Measurements from ENCODE around the gene SSC5D. TPM values are rescaled to one million over a fixed set of nuclear protein-coding genes. Genes with fewer than 3 reads are reported as not detected.

SSC5D gene
- total RNA-seq, 1 donor from 2014 or later: under 0.01 TPM

GRCh38 chr19:55554741-55555152, 66.5 kb downstream of the SSC5D start:
- no peak for DNase-seq (ENCODE audit: low read depth in 2 of 2)

DNA sequence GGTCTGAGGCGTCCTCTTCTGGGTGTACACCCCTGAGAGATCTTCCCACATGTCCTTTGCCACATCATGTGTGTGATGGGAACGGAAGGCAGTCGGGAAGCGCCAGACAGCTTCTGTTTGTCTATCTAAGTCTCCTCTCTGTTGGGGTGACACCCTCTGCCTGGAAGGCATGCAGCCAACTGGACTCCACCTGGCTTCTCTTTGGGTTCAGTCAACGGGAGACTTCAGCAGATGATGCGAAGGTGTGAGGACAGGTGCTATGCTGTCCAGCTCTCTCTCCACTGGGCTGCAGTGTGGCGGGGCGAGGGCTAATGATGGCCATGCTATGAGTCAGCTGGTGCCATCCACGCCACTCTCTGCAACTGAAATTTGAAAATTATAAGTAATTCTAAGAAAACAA, 71.4 kb downstream of the SSC5D start:
- DNase-seq (ENCODE audit: low read depth in 2 of 2): no peak

- DNase-seq (ENCODE audit: low read depth in 2 of 2): no peak
Observed at GRCh38 chr19:55563261-55563690, 75.0 kb downstream of the SSC5D start.

DNA sequence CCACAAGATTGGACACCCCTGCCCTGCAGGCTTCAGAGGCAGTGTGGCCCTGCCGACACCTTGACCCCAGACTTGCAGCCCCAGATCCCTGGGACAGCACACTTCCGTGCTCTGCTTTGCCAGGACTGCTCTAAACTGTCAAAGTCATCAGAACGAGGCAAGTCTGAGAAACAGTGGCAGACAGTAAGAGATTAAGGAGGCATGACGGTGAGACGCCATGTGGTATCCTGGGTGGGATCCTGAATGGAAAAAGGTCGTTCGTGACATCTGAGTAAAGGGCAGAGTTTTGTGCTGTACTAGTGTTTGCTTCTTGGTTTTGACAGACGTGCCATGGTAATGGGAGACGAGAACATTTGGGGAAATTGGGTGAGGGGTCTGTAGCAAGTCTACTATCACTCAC, 78.6 kb downstream of the SSC5D start:
- DNase-seq (ENCODE audit: low read depth in 2 of 2): no peak

- DNase-seq (ENCODE audit: low read depth in 2 of 2): no peak
Observed at GRCh38 chr19:55567708-55568328, 79.6 kb downstream of the SSC5D start.

Other genes with a start within 250 kb of the SSC5D start
- 19.9 and 34.9 TPM in 2 replicates for gene PPP6R1, start 229.4 kb upstream of the SSC5D start, total RNA-seq
- gene HSPBP1, start 208.3 kb upstream of the SSC5D start, total RNA-seq: 19.9 and 26.8 TPM in 2 replicates
- gene BRSK1, start 204.4 kb upstream of the SSC5D start, total RNA-seq: 0.39 and 1.3 TPM in 2 replicates
- gene TMEM150B, start 163.1 kb upstream of the SSC5D start, total RNA-seq: not detected in 2 replicates
- gene KMT5C, start 148.6 kb upstream of the SSC5D start, total RNA-seq: 3.2 and 4.6 TPM in 2 replicates
- gene COX6B2, start 133.7 kb upstream of the SSC5D start, total RNA-seq: not detected in 2 replicates
- not detected in 2 replicates for gene GARIN5B, start 125.2 kb upstream of the SSC5D start, total RNA-seq
- under 0.01 and 0.13 TPM in 2 replicates for gene IL11, start 118.0 kb upstream of the SSC5D start, total RNA-seq
- not detected in 2 replicates for gene TMEM190, start 111.6 kb upstream of the SSC5D start, total RNA-seq
- gene TMEM238, start 104.1 kb upstream of the SSC5D start, total RNA-seq: 0.26 and 0.63 TPM in 2 replicates
- 126 and 262 TPM in 2 replicates for gene RPL28, start 102.5 kb upstream of the SSC5D start, total RNA-seq
- 40.6 and 54.6 TPM in 2 replicates for gene UBE2S, start 80.6 kb upstream of the SSC5D start, total RNA-seq
- not detected in 2 replicates for gene SHISA7, start 45.1 kb upstream of the SSC5D start, total RNA-seq
- gene ISOC2, start 26.8 kb upstream of the SSC5D start, total RNA-seq: 61.0 and 75.9 TPM in 2 replicates
- gene C19orf85, start 23.7 kb upstream of the SSC5D start, total RNA-seq: not detected in 2 replicates
- gene ZNF628, start 11.8 kb upstream of the SSC5D start, total RNA-seq: 0.77 and 2.1 TPM in 2 replicates
- gene NAT14, start 3.2 kb upstream of the SSC5D start, total RNA-seq: 8.9 and 9.1 TPM in 2 replicates
- not detected in 2 replicates for gene SBK2, start 48.7 kb downstream of the SSC5D start, total RNA-seq
- gene SBK3, start 57.1 kb downstream of the SSC5D start, total RNA-seq: 0.13 and 0.26 TPM in 2 replicates
- 1.9 and 3.5 TPM in 2 replicates for gene ZNF579, start 92.4 kb downstream of the SSC5D start, total RNA-seq
- gene FIZ1, start 111.1 kb downstream of the SSC5D start, total RNA-seq: 2.6 and 3.3 TPM in 2 replicates
- gene ZNF524, start 111.9 kb downstream of the SSC5D start, total RNA-seq: 6.9 and 11.9 TPM in 2 replicates
- gene ZNF865, start 117.2 kb downstream of the SSC5D start, total RNA-seq: 0.39 and 1.5 TPM in 2 replicates
- 3.3 and 4.9 TPM in 2 replicates for gene ZNF784, start 136.1 kb downstream of the SSC5D start, total RNA-seq
- 1.0 and 3.0 TPM in 2 replicates for gene ZNF580, start 152.6 kb downstream of the SSC5D start, total RNA-seq
- 20.0 and 25.8 TPM in 2 replicates for gene ZNF581, start 155.2 kb downstream of the SSC5D start, total RNA-seq
- 4.6 and 9.5 TPM in 2 replicates for gene CCDC106, start 159.8 kb downstream of the SSC5D start, total RNA-seq
- gene U2AF2, start 166.6 kb downstream of the SSC5D start, total RNA-seq: 84.0 and 95.8 TPM in 2 replicates
- 25.0 and 59.2 TPM in 2 replicates for gene EPN1, start 186.8 kb downstream of the SSC5D start, total RNA-seq
- gene NLRP9, start 250.0 kb downstream of the SSC5D start, total RNA-seq: not detected in 2 replicates